ENCODE results near the gene CCDC91. TPM values are rescaled to one million over a fixed set of nuclear protein-coding genes. Genes with fewer than 3 reads are reported as not detected.
"Not testable (repeated sequence)": the region's sequence is repeated elsewhere in the genome, so short reads cannot be mapped to it uniquely, and the experiment has no call there.

The CCDC91 gene
- total RNA-seq, 1 donor from 2014 or later: 76.6 TPM

GRCh38 chr12:28463396-28463795, 273.1 kb downstream of the CCDC91 start:
- intact Hi-C loops (cut with DNase I): no loop called here
- no peaks in the 10 kb centered on the region for H3K4me1 ChIP-seq
- no peak for DNase-seq (ENCODE audit: extremely low spot score in 2 of 2)

GRCh38 chr12:28471762-28472161, 281.5 kb downstream of the CCDC91 start:
- H3K36me3 ChIP-seq; H3K27ac ChIP-seq; H3K27me3 ChIP-seq; DNase-seq (ENCODE audit: extremely low spot score in 2 of 2); intact Hi-C loops (cut with DNase I); H3K9me3 ChIP-seq; H3K4me3 ChIP-seq; H3K4me1 ChIP-seq: not testable (repeated sequence)

More at GRCh38 chr12:28463396-28463795, 273.1 kb downstream of the CCDC91 start:
- no peak overlapping the region for H3K27ac ChIP-seq
- TF ChIP-seq POLR2AphosphoS5 (IDR thresholded peaks at IDR 0.05; ENCODE audit: insufficient read depth in 1 of 2, low read depth in 1 of 2): no peak
- no peak for TF ChIP-seq CTCF (IDR thresholded peaks at IDR 0.05)
- TF ChIP-seq POLR2A (IDR thresholded peaks at IDR 0.05): no peak
- H3K36me3 ChIP-seq: no peaks in the 10 kb centered on the region
- H3K9me3 ChIP-seq: no peaks in the 10 kb centered on the region
- no peak overlapping the region for H3K4me3 ChIP-seq
- no peaks in the 10 kb centered on the region for H3K27me3 ChIP-seq

GRCh38 chr12:28476206-28476605, 285.9 kb downstream of the CCDC91 start:
- intact Hi-C loops (cut with DNase I); H3K9me3 ChIP-seq; H3K36me3 ChIP-seq; H3K27me3 ChIP-seq; H3K4me3 ChIP-seq; DNase-seq (ENCODE audit: extremely low spot score in 2 of 2); H3K4me1 ChIP-seq; H3K27ac ChIP-seq: not testable (repeated sequence)

- H3K36me3 ChIP-seq; H3K4me3 ChIP-seq; DNase-seq (ENCODE audit: extremely low spot score in 2 of 2); intact Hi-C loops (cut with DNase I); H3K4me1 ChIP-seq; H3K27ac ChIP-seq; H3K27me3 ChIP-seq; H3K9me3 ChIP-seq: not testable (repeated sequence)
Observed at GRCh38 chr12:28479097-28479496, 288.8 kb downstream of the CCDC91 start.

- no peaks in the 10 kb centered on the region for H3K27me3 ChIP-seq
- H3K9me3 ChIP-seq: no peaks in the 10 kb centered on the region
- no peak overlapping the region for H3K4me3 ChIP-seq
- TF ChIP-seq POLR2A (IDR thresholded peaks at IDR 0.05) (no peak), CTCF (IDR thresholded peaks at IDR 0.05) (no peak), POLR2AphosphoS5 (IDR thresholded peaks at IDR 0.05; ENCODE audit: insufficient read depth in 1 of 2, low read depth in 1 of 2) (no peak)
- H3K36me3 ChIP-seq: no peaks in the 10 kb centered on the region
- DNase-seq (ENCODE audit: extremely low spot score in 2 of 2): no peak
- intact Hi-C loops (cut with DNase I): no loop called here
- H3K4me1 ChIP-seq: no peaks in the 10 kb centered on the region
- H3K27ac ChIP-seq: no peak overlapping the region
Observed at GRCh38 chr12:28479683-28480082, 289.4 kb downstream of the CCDC91 start.

GRCh38 chr12:28484156-28484555, 293.9 kb downstream of the CCDC91 start:
- no peak for DNase-seq (ENCODE audit: extremely low spot score in 2 of 2)
- H3K36me3 ChIP-seq: no peaks in the 10 kb centered on the region
- intact Hi-C loops (cut with DNase I): no loop called here
- peaks cover 6% of the 10 kb centered on the region for H3K4me1 ChIP-seq
- TF ChIP-seq CTCF (IDR thresholded peaks at IDR 0.05) (no peak), POLR2A (IDR thresholded peaks at IDR 0.05) (no peak), POLR2AphosphoS5 (IDR thresholded peaks at IDR 0.05; ENCODE audit: insufficient read depth in 1 of 2, low read depth in 1 of 2) (no peak)
- H3K27ac ChIP-seq: no peak overlapping the region
- H3K9me3 ChIP-seq: no peaks in the 10 kb centered on the region
- H3K27me3 ChIP-seq: no peaks in the 10 kb centered on the region
- no peak overlapping the region for H3K4me3 ChIP-seq

- no peak overlapping the region for H3K27ac ChIP-seq
- peaks cover 6% of the 10 kb centered on the region for H3K4me1 ChIP-seq
- intact Hi-C loops (cut with DNase I): no loop called here
- no peaks in the 10 kb centered on the region for H3K36me3 ChIP-seq
- H3K9me3 ChIP-seq: no peaks in the 10 kb centered on the region
- no peak overlapping the region for H3K4me3 ChIP-seq
- DNase-seq (ENCODE audit: extremely low spot score in 2 of 2): no peak
- TF ChIP-seq POLR2AphosphoS5 (IDR thresholded peaks at IDR 0.05; ENCODE audit: insufficient read depth in 1 of 2, low read depth in 1 of 2) (no peak), CTCF (IDR thresholded peaks at IDR 0.05) (no peak)
- H3K27me3 ChIP-seq: no peaks in the 10 kb centered on the region
Observed at GRCh38 chr12:28486521-28486920, 296.3 kb downstream of the CCDC91 start.

Measured in vagina (tissue), 2 donors.